ACC112 (cell line): ENCODE data around the gene ERI3.

Source experiments
- H2AFZ ChIP-seq: fragments of 200-600 bp; sonication (generic); one replicate; pipeline ENCODE4 v1.6.0; 2017; ENCODE audit warnings: antibody characterized with exemption, low read length; ENCODE audit not compliant: unreplicated experiment
- H3K27ac ChIP-seq: fragments of 200-600 bp; sonication (generic); 2 replicates; pipeline ENCODE4 v1.5.1; 2014; ENCODE audit warnings: low read depth, mild to moderate bottlenecking, antibody characterized with exemption, low read length, moderate library complexity
- H3K27me3 ChIP-seq: fragments of 200-600 bp; sonication (generic); 2 replicates; pipeline ENCODE4 v1.6.1; 2014; ENCODE audit warnings: mild to moderate bottlenecking, antibody characterized with exemption, low read length, moderate library complexity, mixed read lengths; ENCODE audit not compliant: insufficient read depth
- H3K36me3 ChIP-seq: fragments of 200-600 bp; sonication (generic); 2 replicates; pipeline ENCODE4 v1.6.1; 2016; ENCODE audit warnings: mild to moderate bottlenecking, antibody characterized with exemption, low read length, moderate library complexity, mixed read lengths; ENCODE audit not compliant: insufficient read depth
- H3K4me1 ChIP-seq: fragments of 200-600 bp; sonication (generic); one replicate; pipeline ENCODE4 v1.6.1; 2016; ENCODE audit warnings: low read length, mixed read lengths; ENCODE audit not compliant: insufficient read depth, unreplicated experiment, control insufficient read depth
- H3K4me3 ChIP-seq: fragments of 200-600 bp; sonication (generic); 2 replicates; pipeline ENCODE4 v1.5.1; 2014; ENCODE audit warnings: mild to moderate bottlenecking, low read depth, low read length
- H3K79me2 ChIP-seq: fragments of 200-600 bp; sonication (generic); one replicate; pipeline ENCODE4 v1.6.0; 2016; ENCODE audit warnings: low read length; ENCODE audit not compliant: control insufficient read depth, unreplicated experiment, insufficient read depth

The ERI3 gene

GRCh38 chr1:44316231-44316759 is 38.8 kb downstream of the ERI3 start:
- H3K36me3 ChIP-seq, result peaks cover 5% of the 10 kb centered on the region; the same call in 1 of the 2 replicates
- no peaks in the 10 kb centered on the region for H3K79me2 ChIP-seq
- H3K4me1 ChIP-seq, result peaks cover 7% of the 10 kb centered on the region
- H3K4me3 ChIP-seq, result no peak overlapping the region
- no peak overlapping the region for H3K27ac ChIP-seq
- H3K27me3 ChIP-seq, result no peaks in the 10 kb centered on the region
- no peak overlapping the region for H2AFZ ChIP-seq

- peaks cover 7% of the 10 kb centered on the region for H3K4me1 ChIP-seq
- H3K27me3 ChIP-seq, result no peaks in the 10 kb centered on the region
- H2AFZ ChIP-seq, result no peak overlapping the region
- H3K79me2 ChIP-seq, result no peaks in the 10 kb centered on the region
- H3K4me3 ChIP-seq, result no peak overlapping the region
- H3K27ac ChIP-seq, result no peak overlapping the region
- H3K36me3 ChIP-seq, result peaks cover 5% of the 10 kb centered on the region; the same call in 1 of the 2 replicates
These were observed 39.5 kb downstream of the ERI3 start for GRCh38 chr1:44315521-44315920.

GRCh38 chr1:44314452-44314851 is 40.6 kb downstream of the ERI3 start:
- Histone ChIP-seq H3K4me1 (peaks cover 7% of the 10 kb centered on the region), H3K4me3 (no peak overlapping the region), H3K79me2 (no peaks in the 10 kb centered on the region), H3K27ac (no peak overlapping the region), H2AFZ (no peak overlapping the region), H3K27me3 (no peaks in the 10 kb centered on the region), H3K36me3 (peaks cover 5% of the 10 kb centered on the region; the same call in 1 of the 2 replicates)

GRCh38 chr1:44313265-44313918 is 41.7 kb downstream of the ERI3 start:
- Histone ChIP-seq H3K27ac (no peak overlapping the region), H3K27me3 (no peaks in the 10 kb centered on the region), H3K79me2 (no peaks in the 10 kb centered on the region), H2AFZ (no peak overlapping the region), H3K36me3 (peaks cover 5% of the 10 kb centered on the region; the same call in 1 of the 2 replicates), H3K4me3 (no peak overlapping the region), H3K4me1 (peaks cover 1% of the 10 kb centered on the region)

GRCh38 chr1:44312399-44313196 is 42.5 kb downstream of the ERI3 start:
- Histone ChIP-seq H3K79me2 (no peaks in the 10 kb centered on the region), H3K27me3 (no peaks in the 10 kb centered on the region), H3K4me3 (no peak overlapping the region), H3K36me3 (peaks cover 5% of the 10 kb centered on the region; the same call in 1 of the 2 replicates), H2AFZ (no peak overlapping the region), H3K4me1 (no peaks in the 10 kb centered on the region), H3K27ac (no peak overlapping the region)

GRCh38 chr1:44310006-44310405 is 45.1 kb downstream of the ERI3 start:
- H3K4me1 ChIP-seq, result no peaks in the 10 kb centered on the region
- H3K27ac ChIP-seq, result no peak overlapping the region
- H3K27me3 ChIP-seq, result no peaks in the 10 kb centered on the region
- H3K4me3 ChIP-seq, result no peak overlapping the region
- H3K36me3 ChIP-seq, result no peaks in the 10 kb centered on the region
- no peaks in the 10 kb centered on the region for H3K79me2 ChIP-seq
- H2AFZ ChIP-seq, result no peak overlapping the region

- Histone ChIP-seq H3K27ac (no peak overlapping the region), H3K36me3 (peaks cover 5% of the 10 kb centered on the region; the same call in 1 of the 2 replicates), H3K4me3 (no peak overlapping the region)
These were observed 49.1 kb downstream of the ERI3 start for GRCh38 chr1:44305962-44306422.

GRCh38 chr1:44303532-44303931 is 51.5 kb downstream of the ERI3 start:
- H3K4me1 ChIP-seq, result no peaks in the 10 kb centered on the region
- H3K27me3 ChIP-seq, result no peaks in the 10 kb centered on the region
- H2AFZ ChIP-seq, result no peak overlapping the region
- no peak overlapping the region for H3K27ac ChIP-seq
- H3K4me3 ChIP-seq, result no peak overlapping the region
- H3K79me2 ChIP-seq, result no peaks in the 10 kb centered on the region
- peaks cover 5% of the 10 kb centered on the region; the same call in 1 of the 2 replicates for H3K36me3 ChIP-seq

More at GRCh38 chr1:44305962-44306422, 49.1 kb downstream of the ERI3 start:
- Histone ChIP-seq H3K4me1 (no peaks in the 10 kb centered on the region), H3K27me3 (no peaks in the 10 kb centered on the region), H2AFZ (no peak overlapping the region), H3K79me2 (no peaks in the 10 kb centered on the region)

- Histone ChIP-seq H3K79me2 (no peaks in the 10 kb centered on the region), H3K4me3 (no peak overlapping the region), H3K27ac (no peak overlapping the region), H2AFZ (no peak overlapping the region), H3K36me3 (peaks cover 5% of the 10 kb centered on the region; the same call in 1 of the 2 replicates), H3K27me3 (no peaks in the 10 kb centered on the region), H3K4me1 (no peaks in the 10 kb centered on the region)
These were observed 52.5 kb downstream of the ERI3 start for GRCh38 chr1:44302541-44302940.

- Histone ChIP-seq H3K27me3 (no peaks in the 10 kb centered on the region), H3K36me3 (peaks cover 7% of the 10 kb centered on the region), H3K4me3 (no peak overlapping the region), H2AFZ (no peak overlapping the region), H3K79me2 (no peaks in the 10 kb centered on the region), H3K27ac (no peak overlapping the region), H3K4me1 (no peaks in the 10 kb centered on the region)
These were observed 53.6 kb downstream of the ERI3 start for GRCh38 chr1:44301442-44301841.
